ENCODE measurements around the gene UGP2. TPM values are rescaled to one million over a fixed set of nuclear protein-coding genes. Genes with fewer than 3 reads are reported as not detected.
"Not testable (repeated sequence)": the region's sequence is repeated elsewhere in the genome, so short reads cannot be mapped to it uniquely, and the experiment has no call there.

Gene UGP2
- total RNA-seq, 1 donor from 2014 or later: 314 TPM

GRCh38 chr2:63903003-63903402, 61.3 kb downstream of the UGP2 start:
- Histone ChIP-seq H2AFZ (ENCODE audit: low read depth, low read length) (no peak overlapping the region), H4K20me1 (ENCODE audit: insufficient read depth, low read length) (no peaks in the 10 kb centered on the region), H3K9ac (ENCODE audit: low read length) (no peak overlapping the region), H3K4me2 (ENCODE audit: low read length) (no peak overlapping the region), H3K27ac (ENCODE audit: low read depth, low read length) (no peak overlapping the region), H3K36me3 (ENCODE audit: insufficient read depth, low read length) (peaks cover 16% of the 10 kb centered on the region), H3K79me2 (ENCODE audit: insufficient read depth, low read length) (peaks cover 3% of the 10 kb centered on the region), H3K4me3 (ENCODE audit: insufficient read depth, low read depth, low read length) (no peak overlapping the region), H3K9me3 (ENCODE audit: insufficient read depth, low read depth, low read length) (peaks cover 8% of the 10 kb centered on the region), H3K4me1 (ENCODE audit: insufficient read depth, low read length) (no peaks in the 10 kb centered on the region), H3K27me3 (ENCODE audit: insufficient read depth, low read length) (no peaks in the 10 kb centered on the region)
- H3K9me3 Mint-ChIP-seq (ENCODE audit: unreplicated experiment): peaks cover 11% of the 10 kb centered on the region
- no peak overlapping the region for H3K27ac Mint-ChIP-seq (ENCODE audit: unreplicated experiment)
- H3K4me3 Mint-ChIP-seq (ENCODE audit: unreplicated experiment): no peak overlapping the region
- no peak for FAIRE-seq
- H3K4me1 Mint-ChIP-seq (ENCODE audit: low read depth, unreplicated experiment): peaks cover 4% of the 10 kb centered on the region
- peaks cover 35% of the 10 kb centered on the region for H3K36me3 Mint-ChIP-seq (ENCODE audit: low read depth, unreplicated experiment)
- no peak for TF ChIP-seq CTCF (IDR thresholded peaks at IDR 0.05; ENCODE audit: insufficient read depth, low read depth, low read length)
- TF ChIP-seq EZH2 (IDR thresholded peaks at IDR 0.05; ENCODE audit: insufficient read depth, low read length): no peak
- H3K27me3 Mint-ChIP-seq (ENCODE audit: low read depth, unreplicated experiment): no peaks in the 10 kb centered on the region
- peak; percentile 17 for DNase-seq (ENCODE audit: low read depth)

- no peak for TF ChIP-seq EZH2 (IDR thresholded peaks at IDR 0.05; ENCODE audit: insufficient read depth, low read length)
- TF ChIP-seq CTCF (IDR thresholded peaks at IDR 0.05; ENCODE audit: insufficient read depth, low read depth, low read length): no peak
- H4K20me1 ChIP-seq (ENCODE audit: insufficient read depth, low read length): no peaks in the 10 kb centered on the region
- no peak for FAIRE-seq
- Mint-ChIP-seq H3K27me3 (ENCODE audit: low read depth, unreplicated experiment) (no peaks in the 10 kb centered on the region), H3K4me3 (ENCODE audit: unreplicated experiment) (no peak overlapping the region), H3K36me3 (ENCODE audit: low read depth, unreplicated experiment) (peaks cover 15% of the 10 kb centered on the region), H3K27ac (ENCODE audit: unreplicated experiment) (no peak overlapping the region), H3K4me1 (ENCODE audit: low read depth, unreplicated experiment) (peaks cover 7% of the 10 kb centered on the region), H3K9me3 (ENCODE audit: unreplicated experiment) (no peaks in the 10 kb centered on the region)
- H3K4me1 ChIP-seq (ENCODE audit: insufficient read depth, low read length): no peaks in the 10 kb centered on the region
- H3K9me3 ChIP-seq (ENCODE audit: insufficient read depth, low read depth, low read length): no peaks in the 10 kb centered on the region
- no peak overlapping the region for H3K4me2 ChIP-seq (ENCODE audit: low read length)
- H3K27ac ChIP-seq (ENCODE audit: low read depth, low read length): no peak overlapping the region
- H3K36me3 ChIP-seq (ENCODE audit: insufficient read depth, low read length): peaks cover 22% of the 10 kb centered on the region
- no peaks in the 10 kb centered on the region for H3K79me2 ChIP-seq (ENCODE audit: insufficient read depth, low read length)
- no peak overlapping the region for H3K4me3 ChIP-seq (ENCODE audit: insufficient read depth, low read depth, low read length)
- H2AFZ ChIP-seq (ENCODE audit: low read depth, low read length): no peak overlapping the region
- H3K27me3 ChIP-seq (ENCODE audit: insufficient read depth, low read length): no peaks in the 10 kb centered on the region
- no peak overlapping the region for H3K9ac ChIP-seq (ENCODE audit: low read length)
- no peak for DNase-seq (ENCODE audit: low read depth)
These were observed 72.6 kb downstream of the UGP2 start for GRCh38 chr2:63914311-63914710.

GRCh38 chr2:63926815-63927214, 85.1 kb downstream of the UGP2 start:
- peaks cover 3% of the 10 kb centered on the region for H3K79me2 ChIP-seq (ENCODE audit: insufficient read depth, low read length)
- Mint-ChIP-seq H3K27ac (ENCODE audit: unreplicated experiment) (no peak overlapping the region), H3K4me1 (ENCODE audit: low read depth, unreplicated experiment) (no peaks in the 10 kb centered on the region), H3K36me3 (ENCODE audit: low read depth, unreplicated experiment) (peaks cover 20% of the 10 kb centered on the region), H3K9me3 (ENCODE audit: unreplicated experiment) (peaks cover 3% of the 10 kb centered on the region), H3K4me3 (ENCODE audit: unreplicated experiment) (no peak overlapping the region), H3K27me3 (ENCODE audit: low read depth, unreplicated experiment) (no peaks in the 10 kb centered on the region)
- no peak overlapping the region for H3K4me3 ChIP-seq (ENCODE audit: insufficient read depth, low read depth, low read length)
- H2AFZ ChIP-seq (ENCODE audit: low read depth, low read length): no peak overlapping the region
- H3K9ac ChIP-seq (ENCODE audit: low read length): no peak overlapping the region
- no peaks in the 10 kb centered on the region for H4K20me1 ChIP-seq (ENCODE audit: insufficient read depth, low read length)
- H3K4me2 ChIP-seq (ENCODE audit: low read length): no peak overlapping the region
- H3K36me3 ChIP-seq (ENCODE audit: insufficient read depth, low read length): no peaks in the 10 kb centered on the region
- no peak overlapping the region for H3K27ac ChIP-seq (ENCODE audit: low read depth, low read length)
- TF ChIP-seq EZH2 (IDR thresholded peaks at IDR 0.05; ENCODE audit: insufficient read depth, low read length): no peak
- TF ChIP-seq CTCF (IDR thresholded peaks at IDR 0.05; ENCODE audit: insufficient read depth, low read depth, low read length): no peak
- H3K4me1 ChIP-seq (ENCODE audit: insufficient read depth, low read length): no peaks in the 10 kb centered on the region
- no peaks in the 10 kb centered on the region for H3K27me3 ChIP-seq (ENCODE audit: insufficient read depth, low read length)
- DNase-seq (ENCODE audit: low read depth) (no peak), FAIRE-seq (no peak)
- H3K9me3 ChIP-seq (ENCODE audit: insufficient read depth, low read depth, low read length): no peaks in the 10 kb centered on the region

GRCh38 chr2:63932104-63932503, 90.4 kb downstream of the UGP2 start:
- peaks cover 25% of the 10 kb centered on the region for H3K36me3 Mint-ChIP-seq (ENCODE audit: low read depth, unreplicated experiment)
- H3K27ac Mint-ChIP-seq (ENCODE audit: unreplicated experiment); H3K27me3 Mint-ChIP-seq (ENCODE audit: low read depth, unreplicated experiment); H3K4me1 ChIP-seq (ENCODE audit: insufficient read depth, low read length); H3K9me3 ChIP-seq (ENCODE audit: insufficient read depth, low read depth, low read length); H3K9ac ChIP-seq (ENCODE audit: low read length); FAIRE-seq; H3K4me3 ChIP-seq (ENCODE audit: insufficient read depth, low read depth, low read length); DNase-seq (ENCODE audit: low read depth); H3K9me3 Mint-ChIP-seq (ENCODE audit: unreplicated experiment); H3K4me2 ChIP-seq (ENCODE audit: low read length); H3K36me3 ChIP-seq (ENCODE audit: insufficient read depth, low read length); H4K20me1 ChIP-seq (ENCODE audit: insufficient read depth, low read length); H2AFZ ChIP-seq (ENCODE audit: low read depth, low read length); H3K27me3 ChIP-seq (ENCODE audit: insufficient read depth, low read length); H3K79me2 ChIP-seq (ENCODE audit: insufficient read depth, low read length); H3K4me3 Mint-ChIP-seq (ENCODE audit: unreplicated experiment); H3K4me1 Mint-ChIP-seq (ENCODE audit: low read depth, unreplicated experiment); H3K27ac ChIP-seq (ENCODE audit: low read depth, low read length): not testable (repeated sequence)
